OCI-LY3 (cell line): ENCODE results near the gene AKAP8L.

ENCODE experiments used
- H2AFZ ChIP-seq: fragments of 200-600, 300-600 bp; shearing (Covaris generic); 2 replicates; pipeline ENCODE4 v1.6.0; 2014; ENCODE audit warnings: antibody characterized with exemption, low read depth, low read length
- H3K27ac ChIP-seq: fragments of 200-600, 300-600 bp; sonication (generic); 2 replicates; pipeline ENCODE4 v1.5.1; 2014; ENCODE audit warnings: mild to moderate bottlenecking, low read length, moderate library complexity, mixed read lengths
- H3K27me3 ChIP-seq: fragments of 200-600, 300-600 bp; sonication (generic); 2 replicates; pipeline ENCODE4 v1.6.1; 2014; ENCODE audit warnings: low read depth, low read length, mixed read lengths
- H3K36me3 ChIP-seq: fragments of 200-600, 300-600 bp; sonication (generic); replicated peaks from 2 replicates; pipeline ENCODE3; 2014; ENCODE audit warnings: low read depth, low read length, mixed read lengths
- H3K4me1 ChIP-seq: fragments of 300-600, 200-600 bp; sonication (generic); 2 replicates; pipeline ENCODE4 v1.6.1; 2014; ENCODE audit warnings: low read length, mixed read lengths
- H3K4me2 ChIP-seq: fragments of 200-600, 300-600 bp; sonication (generic); 2 replicates; pipeline ENCODE4 v1.6.1; 2014; ENCODE audit warnings: low read length, mixed read lengths
- H3K4me3 ChIP-seq: fragments of 300-600, 200-600 bp; sonication (generic); 2 replicates; pipeline ENCODE4 v1.5.1; 2014; ENCODE audit warnings: antibody characterized with exemption, mild to moderate bottlenecking, low read length, moderate library complexity
- H3K79me2 ChIP-seq: fragments of 300-600, 200-600 bp; shearing (Covaris generic); 2 replicates; pipeline ENCODE4 v1.6.1; 2014; ENCODE audit warnings: mild to moderate bottlenecking, low read length, mixed read lengths
- H3K9ac ChIP-seq: fragments of 300-600, 200-600 bp; shearing (Covaris generic); 2 replicates; pipeline ENCODE4 v1.6.0; 2014; ENCODE audit warnings: mild to moderate bottlenecking, low read length, moderate library complexity
- H3K9me3 ChIP-seq: fragments of 200-600, 300-600 bp; shearing (Covaris generic); 2 replicates; pipeline ENCODE4 v1.6.1; 2014; ENCODE audit warnings: low read length, mixed read lengths; ENCODE audit not compliant: insufficient read depth
- H4K20me1 ChIP-seq: fragments of 200-600, 300-600 bp; sonication (generic); 2 replicates; pipeline ENCODE4 v1.6.1; 2016; ENCODE audit warnings: low read length, mixed read lengths; ENCODE audit not compliant: insufficient read depth
- EZH2phosphoT487 ChIP-seq: fragments of 200-600 bp; shearing (Covaris generic); IDR thresholded peaks from 2 replicates; pipeline ENCODE4 v1.6.1; 2018; ENCODE audit warnings: antibody characterized with exemption, mixed run types, low read depth
- TF ChIP-seq, protein P1 (sequence below): fragments of 200-600, 300-600 bp; sonication (generic); IDR thresholded peaks from 2 replicates; pipeline ENCODE4 v1.5.1; 2014; ENCODE audit warnings: antibody characterized with exemption, low read length, low read depth

Gene AKAP8L, protein sequence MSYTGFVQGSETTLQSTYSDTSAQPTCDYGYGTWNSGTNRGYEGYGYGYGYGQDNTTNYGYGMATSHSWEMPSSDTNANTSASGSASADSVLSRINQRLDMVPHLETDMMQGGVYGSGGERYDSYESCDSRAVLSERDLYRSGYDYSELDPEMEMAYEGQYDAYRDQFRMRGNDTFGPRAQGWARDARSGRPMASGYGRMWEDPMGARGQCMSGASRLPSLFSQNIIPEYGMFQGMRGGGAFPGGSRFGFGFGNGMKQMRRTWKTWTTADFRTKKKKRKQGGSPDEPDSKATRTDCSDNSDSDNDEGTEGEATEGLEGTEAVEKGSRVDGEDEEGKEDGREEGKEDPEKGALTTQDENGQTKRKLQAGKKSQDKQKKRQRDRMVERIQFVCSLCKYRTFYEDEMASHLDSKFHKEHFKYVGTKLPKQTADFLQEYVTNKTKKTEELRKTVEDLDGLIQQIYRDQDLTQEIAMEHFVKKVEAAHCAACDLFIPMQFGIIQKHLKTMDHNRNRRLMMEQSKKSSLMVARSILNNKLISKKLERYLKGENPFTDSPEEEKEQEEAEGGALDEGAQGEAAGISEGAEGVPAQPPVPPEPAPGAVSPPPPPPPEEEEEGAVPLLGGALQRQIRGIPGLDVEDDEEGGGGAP

DNA sequence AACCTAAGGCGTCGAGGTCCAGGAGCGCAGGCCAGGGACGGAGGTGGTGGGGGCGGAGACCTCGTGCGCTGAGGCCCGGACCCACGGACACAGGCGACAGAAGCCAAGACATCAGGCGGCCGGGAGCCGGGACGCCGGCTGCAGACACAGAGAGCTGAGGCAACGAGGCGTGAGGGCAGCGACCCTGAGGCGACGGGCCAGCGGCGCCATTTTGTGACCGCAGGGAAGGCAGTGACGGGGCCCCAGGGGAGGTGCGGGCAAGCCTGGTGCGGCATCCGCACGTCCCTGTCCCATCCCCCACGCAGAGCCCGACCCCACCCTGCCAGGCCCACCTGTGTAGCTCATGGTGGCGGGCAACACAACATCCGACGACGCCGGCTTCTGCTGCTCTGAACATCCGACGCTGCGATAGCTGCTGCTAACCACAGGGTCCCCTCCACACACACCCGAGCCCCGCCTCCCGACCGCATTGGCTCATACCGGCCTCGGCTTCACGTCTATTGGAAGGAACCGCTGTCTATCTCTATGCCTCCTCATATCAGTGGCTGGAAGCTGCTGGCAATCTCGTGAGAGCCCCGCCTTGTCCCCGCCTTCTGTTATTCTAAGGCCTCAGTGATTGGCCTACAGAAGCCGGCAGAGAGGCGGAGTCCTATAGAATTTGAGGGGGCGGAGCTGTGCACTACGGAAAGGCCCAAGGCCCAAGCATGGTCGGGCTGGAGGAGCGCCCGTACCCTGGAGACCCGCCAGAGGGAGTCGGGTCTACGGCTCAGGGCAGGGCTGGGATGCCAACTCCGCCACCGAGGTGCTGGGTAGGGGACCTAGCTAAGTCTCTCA, at the start of gene AKAP8L:
Gene AKAP8L, minus strand, starts transcription at position 410 of the 834 bp plus-strand sequence. Its CDS starts 65 bp downstream, at position 345.
- peaks cover 18% of the 10 kb centered on the region for H3K4me1 ChIP-seq
- H3K27me3 ChIP-seq, result no peaks in the 10 kb centered on the region
- peaks cover 51% of the 10 kb centered on the region for H3K79me2 ChIP-seq
- peak within 1 kb of the TSS; percentile 56; the same call in 1 of the 2 replicates for H2AFZ ChIP-seq
- no peaks in the 10 kb centered on the region for H3K9me3 ChIP-seq
- peaks cover 19% of the 10 kb centered on the region for H4K20me1 ChIP-seq
- H3K4me2 ChIP-seq, result peak within 1 kb of the TSS; percentile 89
- H3K36me3 ChIP-seq, result peaks cover 29% of the 10 kb centered on the region
- H3K4me3 ChIP-seq, result peak within 1 kb of the TSS; percentile 90
- TF ChIP-seq, protein P1, sequence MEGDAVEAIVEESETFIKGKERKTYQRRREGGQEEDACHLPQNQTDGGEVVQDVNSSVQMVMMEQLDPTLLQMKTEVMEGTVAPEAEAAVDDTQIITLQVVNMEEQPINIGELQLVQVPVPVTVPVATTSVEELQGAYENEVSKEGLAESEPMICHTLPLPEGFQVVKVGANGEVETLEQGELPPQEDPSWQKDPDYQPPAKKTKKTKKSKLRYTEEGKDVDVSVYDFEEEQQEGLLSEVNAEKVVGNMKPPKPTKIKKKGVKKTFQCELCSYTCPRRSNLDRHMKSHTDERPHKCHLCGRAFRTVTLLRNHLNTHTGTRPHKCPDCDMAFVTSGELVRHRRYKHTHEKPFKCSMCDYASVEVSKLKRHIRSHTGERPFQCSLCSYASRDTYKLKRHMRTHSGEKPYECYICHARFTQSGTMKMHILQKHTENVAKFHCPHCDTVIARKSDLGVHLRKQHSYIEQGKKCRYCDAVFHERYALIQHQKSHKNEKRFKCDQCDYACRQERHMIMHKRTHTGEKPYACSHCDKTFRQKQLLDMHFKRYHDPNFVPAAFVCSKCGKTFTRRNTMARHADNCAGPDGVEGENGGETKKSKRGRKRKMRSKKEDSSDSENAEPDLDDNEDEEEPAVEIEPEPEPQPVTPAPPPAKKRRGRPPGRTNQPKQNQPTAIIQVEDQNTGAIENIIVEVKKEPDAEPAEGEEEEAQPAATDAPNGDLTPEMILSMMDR, result peak; percentile 75
- no peak for TF ChIP-seq EZH2phosphoT487
- H3K9ac ChIP-seq, result peak within 1 kb of the TSS; percentile 89
- H3K27ac ChIP-seq, result peak within 1 kb of the TSS; percentile 31

DNA sequence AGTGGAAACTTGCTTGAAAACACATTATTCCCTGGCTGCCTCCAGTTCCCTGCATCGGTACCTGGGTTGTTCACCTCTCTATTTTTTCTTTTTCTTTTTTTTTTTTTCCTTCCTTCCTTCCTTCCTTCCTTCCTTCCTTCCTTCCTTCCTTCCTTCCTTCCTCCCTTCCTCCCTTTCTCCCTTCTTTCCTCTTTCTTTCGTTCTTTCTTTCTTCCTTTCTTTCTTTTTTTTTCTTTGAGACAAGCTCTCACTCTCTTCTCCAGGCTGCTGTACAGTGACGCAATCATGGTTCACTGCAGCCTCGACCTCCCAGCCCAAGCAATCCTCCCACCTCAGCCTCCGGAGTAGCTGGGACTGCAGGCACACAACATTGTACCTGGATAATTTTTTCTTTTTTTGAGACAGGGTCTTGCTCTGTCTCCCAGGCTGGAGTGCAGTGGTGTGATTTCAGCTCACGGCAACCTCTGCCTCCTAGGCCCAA, 49.0 kb upstream of the AKAP8L start:
- Histone ChIP-seq H3K9ac (no peak overlapping the region), H3K4me2 (no peak overlapping the region), H3K36me3 (no peaks in the 10 kb centered on the region), H3K27me3 (peaks cover 2% of the 10 kb centered on the region; the same call in 1 of the 2 replicates), H3K4me3 (no peak overlapping the region), H3K79me2 (peaks cover 12% of the 10 kb centered on the region), H2AFZ (no peak overlapping the region), H3K9me3 (no peaks in the 10 kb centered on the region), H3K4me1 (peaks cover 22% of the 10 kb centered on the region), H4K20me1 (no peaks in the 10 kb centered on the region), H3K27ac (no peak overlapping the region)
- TF ChIP-seq, protein P1, result no peak
- TF ChIP-seq EZH2phosphoT487, result no peak

DNA sequence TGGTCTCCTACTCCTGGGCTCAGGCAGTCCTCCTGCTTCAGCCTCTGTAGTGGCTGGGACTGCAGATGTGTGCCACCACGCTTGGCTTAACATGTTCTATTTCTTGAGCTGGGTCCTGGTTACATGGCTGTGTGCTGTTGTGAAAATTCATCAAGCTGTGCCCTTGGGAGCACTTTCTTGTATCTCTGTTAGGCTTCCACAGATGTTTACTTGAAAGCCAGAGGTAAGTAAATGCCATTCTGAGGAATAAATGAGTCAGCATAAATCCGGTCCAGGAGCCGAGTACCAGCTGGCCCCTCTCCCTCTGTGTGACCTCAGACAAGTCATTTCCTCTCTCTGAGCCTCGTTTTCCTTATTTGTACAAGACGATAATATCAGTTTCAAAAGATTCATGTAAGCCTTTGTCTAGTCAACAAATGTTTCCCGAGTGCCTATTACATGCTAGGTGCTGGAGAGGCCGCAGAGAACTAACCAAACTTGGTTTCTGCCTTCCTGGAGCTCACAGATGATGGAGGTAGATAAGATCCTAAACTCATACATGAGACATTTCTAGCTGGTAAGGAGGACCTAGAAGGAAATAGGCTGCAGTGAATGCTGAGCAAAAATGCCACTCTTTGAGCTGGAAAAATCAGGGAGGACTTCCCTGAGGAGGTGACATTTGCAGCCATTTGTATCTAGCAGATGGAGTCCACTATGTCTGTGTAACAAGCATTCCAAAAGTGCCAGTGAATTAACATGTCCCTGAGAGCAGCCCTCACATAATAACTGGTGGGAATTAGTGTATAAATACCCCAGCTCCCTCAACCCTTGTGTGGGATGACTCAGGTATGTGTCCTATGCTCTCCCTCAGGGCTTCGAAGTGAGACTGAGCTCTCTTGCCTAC, 48.3 kb upstream of the AKAP8L start:
- Histone ChIP-seq H3K27ac (0 out of 2 replicates have a peak overlapping the region, but pooled peaks have one; percentile 5), H3K4me3 (no peak overlapping the region), H3K4me2 (peak overlapping the region; percentile 44), H3K36me3 (no peaks in the 10 kb centered on the region), H2AFZ (peak overlapping the region; percentile 62; the same call in 1 of the 2 replicates), H3K9me3 (no peaks in the 10 kb centered on the region), H3K79me2 (peaks cover 12% of the 10 kb centered on the region), H3K9ac (no peak overlapping the region), H3K27me3 (no peaks in the 10 kb centered on the region), H3K4me1 (peaks cover 22% of the 10 kb centered on the region), H4K20me1 (no peaks in the 10 kb centered on the region)
- TF ChIP-seq EZH2phosphoT487, result no peak
- TF ChIP-seq, protein P1, result no peak
